Breast epithelium (tissue), 4 donors: ENCODE results near the gene OSBPL3. TPM values are rescaled to one million over a fixed set of nuclear protein-coding genes. Genes with fewer than 3 reads are reported as not detected.

Experiments
- DNase-seq, 2 donors: peaks; one replicate each; pipeline ENCODE4 v3.0.0-alpha.2; 2019; ENCODE audit warnings: low spot score in 2 of 2
- H3K27ac ChIP-seq, 2 donors: fragments of 200-600 bp; sonication (generic) in 1 of 2; one replicate each; pipeline ENCODE4 v1.5.1; 2016 to 2019; ENCODE audit warnings: mild to moderate bottlenecking in 1 of 2
- H3K27me3 ChIP-seq, 2 donors: fragments of 200-600 bp; sonication (generic) in 1 of 2; one replicate each; pipeline versions ENCODE4 v1.5.1 to v1.6.0; 2017 to 2019; ENCODE audit warnings: control low read depth in 1 of 2, mild to moderate bottlenecking in 1 of 2
- H3K36me3 ChIP-seq: fragments of 200-600 bp; one replicate; pipeline ENCODE4 v1.5.1; 2019
- H3K4me1 ChIP-seq, 2 donors: fragments of 200-600 bp; sonication (generic); one replicate each; pipeline ENCODE4 v1.5.1; 2016 to 2019; ENCODE audit warnings: control low read depth in 1 of 2
- H3K4me3 ChIP-seq, 3 donors: fragments of 200-600 bp; sonication (generic); 1 replicate in 2 of 3; 2 replicates in 1 of 3; pipeline ENCODE4 v1.5.1; 2016 to 2019; ENCODE audit warnings: mild to moderate bottlenecking in 3 of 3, moderate library complexity in 2 of 3
- H3K9me3 ChIP-seq, 2 donors: fragments of 200-600 bp; sonication (generic) in 1 of 2; one replicate each; pipeline ENCODE4 v1.5.1; 2016 to 2019; ENCODE audit warnings: control low read depth in 1 of 2
- CTCF ChIP-seq, 3 donors: fragments of 450-650 bp; IDR thresholded peaks; one replicate each; pipeline ENCODE4 v1.5.1; 2016 to 2017; ENCODE audit warnings: antibody characterized with exemption in 3 of 3, mild to moderate bottlenecking in 3 of 3, moderate library complexity in 3 of 3
- POLR2A ChIP-seq: fragments of 450-650 bp; IDR thresholded peaks from one replicate; pipeline ENCODE4 v1.6.1; 2016; ENCODE audit warnings: antibody characterized with exemption, mild to moderate bottlenecking, moderate library complexity
- POLR2AphosphoS5 ChIP-seq, 3 donors: sonication (generic); formaldehyde crosslinking; IDR thresholded peaks; one replicate each; pipeline ENCODE4 v1.6.1; 2017; ENCODE audit warnings: antibody characterized with exemption in 3 of 3
- intact Hi-C: fragments of 100-400 bp; cut with DNase I; formaldehyde crosslinking; loops from one replicate; pipeline ENCODE4 v1.15.1; 2023; ENCODE audit warnings: low total_unique reads
- total RNA-seq, 3 donors: library from RNA; depleted of rRNA; stranded (reverse); fragments of >200 nt; gene quantifications; one replicate each; pipeline ENCODE4 v1.1.0, GENCODE V29; 2016

The OSBPL3 gene
- total RNA-seq, 3 donors from 2014 or later, result 6.4 to 20.5 (median 8.5) TPM

- H3K4me1 ChIP-seq, result no peaks in the 10 kb centered on the region
- no peaks in the 10 kb centered on the region for H3K9me3 ChIP-seq
- no peaks in the 10 kb centered on the region for H3K36me3 ChIP-seq
- H3K27me3 ChIP-seq, result no peaks in the 10 kb centered on the region
- TF ChIP-seq POLR2A (no peak), CTCF (IDR thresholded peaks at IDR 0.05) (no peak)
- no peak for DNase-seq
- no peak overlapping the region for H3K4me3 ChIP-seq
- intact Hi-C loops, result no loop called here
- no peak overlapping the region for H3K27ac ChIP-seq
Measured at GRCh38 chr7:24883622-24884013, 96.4 kb downstream of the OSBPL3 start.

- intact Hi-C loops, result no loop called here
- H3K4me1 ChIP-seq, result no peaks in the 10 kb centered on the region
- H3K27ac ChIP-seq, result no peak overlapping the region
- TF ChIP-seq POLR2A (no peak), CTCF (IDR thresholded peaks at IDR 0.05) (no peak), POLR2AphosphoS5 (IDR thresholded peaks at IDR 0.05) (no peak)
- no peaks in the 10 kb centered on the region for H3K27me3 ChIP-seq
- no peak for DNase-seq
- no peak overlapping the region for H3K4me3 ChIP-seq
- no peaks in the 10 kb centered on the region for H3K36me3 ChIP-seq
- no peaks in the 10 kb centered on the region for H3K9me3 ChIP-seq
Measured at GRCh38 chr7:24882989-24883621, 96.9 kb downstream of the OSBPL3 start.

DNA sequence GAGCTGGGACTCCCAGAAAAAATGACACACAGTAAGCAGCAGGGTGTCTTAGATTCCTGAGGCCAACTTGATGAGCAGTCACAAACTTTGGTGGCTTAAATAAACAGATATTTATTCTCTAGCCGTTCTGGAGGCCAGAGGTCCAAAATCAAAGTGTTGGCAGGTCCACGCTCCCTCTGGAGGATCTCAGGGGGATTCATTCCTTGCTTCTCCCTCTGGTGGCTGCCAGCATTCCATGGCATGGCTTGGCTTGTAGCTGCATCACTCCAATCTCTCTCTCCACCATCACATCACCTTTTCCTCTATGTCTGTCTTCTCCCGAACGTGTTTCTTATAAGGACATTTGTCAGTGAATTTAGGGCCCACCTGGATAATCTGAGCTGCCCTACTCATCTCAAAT lies 98.4 kb downstream of the OSBPL3 start:
- intact Hi-C loops, result no loop called here
- Histone ChIP-seq H3K36me3 (no peaks in the 10 kb centered on the region), H3K4me1 (no peaks in the 10 kb centered on the region), H3K27me3 (no peaks in the 10 kb centered on the region), H3K4me3 (no peak overlapping the region), H3K27ac (no peak overlapping the region), H3K9me3 (no peaks in the 10 kb centered on the region)
- no peak for DNase-seq
- TF ChIP-seq CTCF (IDR thresholded peaks at IDR 0.05) (no peak), POLR2A (no peak), POLR2AphosphoS5 (IDR thresholded peaks at IDR 0.05) (no peak)

- DNase-seq, result no peak
- H3K4me1 ChIP-seq, result no peaks in the 10 kb centered on the region
- no peaks in the 10 kb centered on the region for H3K36me3 ChIP-seq
- intact Hi-C loops, result no loop called here
- no peak overlapping the region for H3K27ac ChIP-seq
- H3K4me3 ChIP-seq, result no peak overlapping the region
- H3K9me3 ChIP-seq, result no peaks in the 10 kb centered on the region
- no peaks in the 10 kb centered on the region for H3K27me3 ChIP-seq
- TF ChIP-seq CTCF (IDR thresholded peaks at IDR 0.05) (no peak), POLR2AphosphoS5 (IDR thresholded peaks at IDR 0.05) (no peak), POLR2A (no peak)
Measured at GRCh38 chr7:24880886-24881285, 99.1 kb downstream of the OSBPL3 start.

DNA sequence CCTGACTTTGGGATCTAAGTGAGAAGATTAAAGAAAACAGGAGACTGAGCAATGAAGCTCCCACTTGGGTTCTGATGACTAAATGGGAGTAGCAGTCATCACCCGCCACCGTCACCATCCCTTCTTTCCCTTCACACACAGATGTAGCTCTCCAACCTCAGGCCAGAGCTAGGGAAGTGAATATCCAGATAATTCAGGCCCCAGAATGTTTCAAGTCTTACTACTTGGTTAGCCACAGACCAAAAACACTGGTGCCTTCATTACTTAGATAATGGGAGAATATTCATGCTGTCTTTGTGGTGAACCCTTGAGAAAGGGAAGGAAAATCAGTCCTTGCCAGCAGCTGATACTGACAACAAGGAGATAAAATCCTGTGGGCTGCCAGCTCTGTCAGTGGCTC lies 100.7 kb downstream of the OSBPL3 start:
- Histone ChIP-seq H3K4me3 (no peak overlapping the region), H3K4me1 (no peaks in the 10 kb centered on the region), H3K27ac (no peak overlapping the region), H3K9me3 (no peaks in the 10 kb centered on the region), H3K36me3 (no peaks in the 10 kb centered on the region), H3K27me3 (no peaks in the 10 kb centered on the region)
- no peak for DNase-seq
- TF ChIP-seq CTCF (IDR thresholded peaks at IDR 0.05) (no peak), POLR2A (no peak), POLR2AphosphoS5 (IDR thresholded peaks at IDR 0.05) (no peak)
- intact Hi-C loops, result no loop called here
